GF-D8 (cell line): Measurements from ENCODE around the gene CDC42BPB.

Source experiments
- DNase-seq: peaks from one replicate; lab custom pipeline; 2025; lab: John Stamatoyannopoulos, UW

The CDC42BPB gene, protein sequence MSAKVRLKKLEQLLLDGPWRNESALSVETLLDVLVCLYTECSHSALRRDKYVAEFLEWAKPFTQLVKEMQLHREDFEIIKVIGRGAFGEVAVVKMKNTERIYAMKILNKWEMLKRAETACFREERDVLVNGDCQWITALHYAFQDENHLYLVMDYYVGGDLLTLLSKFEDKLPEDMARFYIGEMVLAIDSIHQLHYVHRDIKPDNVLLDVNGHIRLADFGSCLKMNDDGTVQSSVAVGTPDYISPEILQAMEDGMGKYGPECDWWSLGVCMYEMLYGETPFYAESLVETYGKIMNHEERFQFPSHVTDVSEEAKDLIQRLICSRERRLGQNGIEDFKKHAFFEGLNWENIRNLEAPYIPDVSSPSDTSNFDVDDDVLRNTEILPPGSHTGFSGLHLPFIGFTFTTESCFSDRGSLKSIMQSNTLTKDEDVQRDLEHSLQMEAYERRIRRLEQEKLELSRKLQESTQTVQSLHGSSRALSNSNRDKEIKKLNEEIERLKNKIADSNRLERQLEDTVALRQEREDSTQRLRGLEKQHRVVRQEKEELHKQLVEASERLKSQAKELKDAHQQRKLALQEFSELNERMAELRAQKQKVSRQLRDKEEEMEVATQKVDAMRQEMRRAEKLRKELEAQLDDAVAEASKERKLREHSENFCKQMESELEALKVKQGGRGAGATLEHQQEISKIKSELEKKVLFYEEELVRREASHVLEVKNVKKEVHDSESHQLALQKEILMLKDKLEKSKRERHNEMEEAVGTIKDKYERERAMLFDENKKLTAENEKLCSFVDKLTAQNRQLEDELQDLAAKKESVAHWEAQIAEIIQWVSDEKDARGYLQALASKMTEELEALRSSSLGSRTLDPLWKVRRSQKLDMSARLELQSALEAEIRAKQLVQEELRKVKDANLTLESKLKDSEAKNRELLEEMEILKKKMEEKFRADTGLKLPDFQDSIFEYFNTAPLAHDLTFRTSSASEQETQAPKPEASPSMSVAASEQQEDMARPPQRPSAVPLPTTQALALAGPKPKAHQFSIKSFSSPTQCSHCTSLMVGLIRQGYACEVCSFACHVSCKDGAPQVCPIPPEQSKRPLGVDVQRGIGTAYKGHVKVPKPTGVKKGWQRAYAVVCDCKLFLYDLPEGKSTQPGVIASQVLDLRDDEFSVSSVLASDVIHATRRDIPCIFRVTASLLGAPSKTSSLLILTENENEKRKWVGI (N-terminal part only)

DNA sequence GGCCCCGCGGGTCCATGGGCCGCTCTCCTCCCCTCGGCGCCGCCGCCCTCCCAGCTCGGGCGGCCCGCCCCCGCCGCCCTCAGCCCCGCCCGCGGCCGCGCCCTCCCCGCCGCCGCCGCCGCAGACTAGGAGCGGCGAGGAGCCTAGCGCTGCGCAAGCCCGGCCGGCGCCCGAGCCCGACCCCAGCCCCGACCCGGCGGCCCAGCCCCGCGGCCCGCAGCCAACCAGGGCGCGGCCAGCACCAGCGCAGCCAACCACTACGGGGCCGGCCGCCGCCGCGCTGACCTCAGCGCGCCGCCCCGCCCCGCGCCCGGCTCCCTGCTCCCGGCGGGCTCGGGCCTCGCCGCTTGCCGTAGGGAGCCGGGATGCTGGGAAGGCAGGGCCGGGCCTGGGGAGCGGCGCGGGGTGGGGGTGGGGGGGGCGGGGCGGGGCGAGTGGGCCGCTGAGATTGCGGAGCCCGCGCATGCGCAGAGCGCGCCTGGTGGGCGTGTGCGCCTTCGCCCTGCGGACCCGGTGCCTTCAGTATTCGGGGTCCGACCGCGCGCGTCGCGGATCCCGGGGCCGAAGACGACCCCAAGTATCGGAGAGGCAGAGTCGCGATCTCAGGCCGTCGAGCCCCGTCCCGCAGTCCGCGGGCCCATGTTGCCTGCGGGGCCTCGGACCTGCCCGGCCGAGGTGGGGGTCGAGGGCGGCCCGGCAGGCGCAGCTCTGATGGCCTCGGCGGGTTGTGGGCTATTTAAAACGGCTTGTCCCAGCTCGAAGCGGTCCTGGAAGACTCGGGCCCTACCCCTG is at the start of gene CDC42BPB:
CDC42BPB (minus strand) TSS at position 178 of the 792 bp plus-strand sequence. CDS start 376 bp downstream, outside the sequence.
- DNase-seq = no peak

DNA sequence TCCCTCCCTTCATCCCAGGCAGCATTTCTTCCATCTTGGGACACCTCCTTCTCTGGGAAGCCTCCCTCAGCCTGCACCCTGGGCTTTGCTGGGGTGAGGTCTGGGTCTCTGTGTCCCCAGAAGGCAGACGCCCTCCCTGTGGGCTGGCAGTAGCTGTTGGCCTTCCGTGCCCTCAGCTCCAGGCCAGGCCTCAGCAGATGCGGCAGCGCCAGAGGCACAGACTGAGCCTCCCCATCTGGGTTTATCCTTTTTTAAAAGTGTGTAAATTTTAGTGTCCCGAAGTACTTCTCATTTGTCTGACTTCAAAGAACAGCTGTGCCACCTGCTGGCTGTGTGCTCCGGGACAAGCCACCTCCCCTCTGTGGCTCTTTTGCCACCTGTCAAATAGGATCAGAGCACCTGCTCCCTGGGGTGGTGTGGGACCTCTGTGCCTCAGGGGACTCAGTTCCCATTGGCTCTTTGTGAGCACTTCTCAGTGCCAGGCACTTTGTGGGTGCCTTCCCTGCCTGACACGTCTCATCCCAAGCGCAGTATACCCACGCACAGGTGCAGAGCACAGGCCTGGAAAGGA is 48.3 kb upstream of the CDC42BPB start:
- no peak for DNase-seq

- DNase-seq = no peak
Measured at GRCh38 chr14:103104654-103105452, 47.5 kb upstream of the CDC42BPB start.

DNA sequence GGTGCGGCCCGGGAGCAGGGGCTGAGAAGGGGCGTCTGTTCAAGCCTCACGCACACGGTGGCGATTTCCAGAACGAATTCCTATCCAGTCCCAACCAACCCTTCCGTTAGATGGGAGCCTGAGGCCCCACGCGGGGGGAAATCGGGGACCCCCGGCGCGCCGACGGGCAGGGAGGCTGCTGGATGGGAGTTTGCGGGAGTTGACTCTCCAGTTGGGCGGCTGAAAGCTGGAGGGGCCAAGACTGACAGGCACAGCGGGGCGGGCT is 47.0 kb upstream of the CDC42BPB start:
- no peak for DNase-seq

- no peak for DNase-seq
Measured at GRCh38 chr14:103103461-103104388, 46.4 kb upstream of the CDC42BPB start.

GRCh38 chr14:103102689-103103260 is 45.4 kb upstream of the CDC42BPB start:
- no peak for DNase-seq

- no peak for DNase-seq
Measured at GRCh38 chr14:103101963-103102688, 44.8 kb upstream of the CDC42BPB start.

DNA sequence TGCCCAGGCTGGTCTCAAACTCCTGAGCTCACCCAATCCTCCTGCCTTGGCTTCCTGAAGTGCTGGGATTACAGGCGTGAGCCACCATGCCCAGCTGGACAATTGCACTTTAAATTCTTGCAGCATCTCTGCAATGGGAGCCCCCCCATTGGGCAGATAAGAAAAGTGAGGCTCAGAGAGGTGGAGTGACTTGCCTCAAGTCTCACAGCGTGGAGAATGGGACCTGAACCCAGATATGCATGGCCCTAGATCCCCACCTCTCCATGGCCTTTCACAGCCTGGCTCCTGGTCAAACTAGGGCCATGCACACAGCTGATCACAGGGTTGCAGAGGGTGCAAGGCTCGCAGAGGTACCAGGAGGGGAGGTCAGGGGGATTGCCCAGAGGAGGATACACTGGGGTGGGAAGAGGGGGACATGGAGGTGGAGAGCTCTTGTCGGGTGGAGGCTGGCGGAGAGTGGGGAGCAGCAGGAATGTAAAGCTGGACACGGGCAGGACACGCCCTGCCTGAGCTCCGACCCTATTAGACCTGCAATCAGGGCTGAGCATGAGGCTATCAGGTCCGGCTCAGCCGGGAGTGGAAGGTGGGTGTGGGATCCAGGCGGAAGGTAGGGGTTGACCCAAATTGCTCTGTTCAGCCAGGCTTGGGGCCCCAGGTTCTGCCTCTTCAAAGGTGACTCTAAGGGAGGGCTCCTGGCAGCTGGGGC is 44.1 kb upstream of the CDC42BPB start:
- DNase-seq = no peak

DNA sequence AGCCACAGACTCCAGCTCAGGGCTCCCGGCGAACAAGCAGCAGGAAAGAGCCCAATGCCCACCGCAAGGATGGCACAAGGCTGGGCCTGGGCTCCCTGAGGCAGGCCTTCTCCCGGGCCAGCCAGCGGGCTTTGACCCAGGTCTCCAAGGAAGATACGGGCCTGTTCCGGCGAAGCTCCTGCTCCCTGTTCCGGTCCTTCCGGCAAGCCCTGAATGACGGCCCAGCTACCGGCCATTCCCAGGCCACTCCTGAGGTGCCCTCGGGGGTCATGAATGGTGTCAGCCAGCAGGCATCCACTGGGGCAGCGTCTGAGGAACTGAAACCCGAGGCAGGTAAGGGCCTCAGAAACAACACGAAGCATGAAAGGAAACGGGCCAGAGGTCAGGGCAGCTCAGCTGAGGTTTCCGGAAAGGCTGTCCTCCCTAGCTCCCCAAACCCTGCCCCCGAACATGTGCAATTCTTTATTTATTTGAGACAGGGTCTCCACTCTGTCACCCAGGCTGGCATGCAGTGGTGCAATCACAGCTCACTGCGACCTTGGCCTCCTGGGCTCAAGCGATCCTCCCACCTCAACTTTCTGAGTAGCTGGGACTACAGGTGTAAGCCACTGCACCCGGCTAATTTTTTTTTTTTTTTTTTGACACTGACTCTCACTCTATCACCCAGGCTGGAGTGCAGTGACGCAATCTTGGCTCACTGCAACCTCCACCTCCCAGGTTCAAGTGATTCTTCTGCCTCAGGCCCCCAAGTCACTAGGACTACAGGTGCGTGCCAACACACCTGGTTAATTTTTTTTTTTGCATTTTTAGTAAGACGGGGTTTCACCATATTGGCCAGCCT is 43.2 kb upstream of the CDC42BPB start:
- DNase-seq = no peak

DNA sequence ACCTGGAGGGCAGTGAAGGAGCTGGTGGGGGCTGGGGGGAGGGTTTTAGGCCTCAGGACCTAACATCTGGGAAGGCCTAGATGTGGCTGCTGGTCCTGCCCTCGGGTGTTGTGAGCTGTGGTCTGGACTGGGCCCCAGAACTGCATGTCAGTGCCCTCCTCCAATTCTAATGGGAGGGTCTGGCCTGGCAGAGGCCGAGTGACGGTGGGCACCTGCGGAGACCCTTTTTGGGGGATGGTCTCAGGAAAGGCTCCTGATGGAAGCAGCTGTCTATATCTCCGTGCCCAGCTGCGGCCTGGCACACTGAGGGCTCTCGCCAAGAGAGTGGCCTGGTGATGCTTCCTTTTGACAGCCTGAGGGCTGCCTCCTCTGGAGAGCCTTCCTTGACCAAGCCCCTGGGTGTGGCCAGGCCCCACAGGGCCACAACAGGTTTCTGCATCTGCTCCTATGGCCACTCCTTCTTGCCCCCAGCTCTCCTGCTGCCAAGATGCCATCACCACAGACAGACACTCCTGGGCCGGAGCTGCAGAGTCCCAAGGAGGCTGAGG is 42.5 kb upstream of the CDC42BPB start:
- DNase-seq = no peak

- no peak for DNase-seq
Measured at GRCh38 chr14:103099081-103099732, 41.9 kb upstream of the CDC42BPB start.

DNA sequence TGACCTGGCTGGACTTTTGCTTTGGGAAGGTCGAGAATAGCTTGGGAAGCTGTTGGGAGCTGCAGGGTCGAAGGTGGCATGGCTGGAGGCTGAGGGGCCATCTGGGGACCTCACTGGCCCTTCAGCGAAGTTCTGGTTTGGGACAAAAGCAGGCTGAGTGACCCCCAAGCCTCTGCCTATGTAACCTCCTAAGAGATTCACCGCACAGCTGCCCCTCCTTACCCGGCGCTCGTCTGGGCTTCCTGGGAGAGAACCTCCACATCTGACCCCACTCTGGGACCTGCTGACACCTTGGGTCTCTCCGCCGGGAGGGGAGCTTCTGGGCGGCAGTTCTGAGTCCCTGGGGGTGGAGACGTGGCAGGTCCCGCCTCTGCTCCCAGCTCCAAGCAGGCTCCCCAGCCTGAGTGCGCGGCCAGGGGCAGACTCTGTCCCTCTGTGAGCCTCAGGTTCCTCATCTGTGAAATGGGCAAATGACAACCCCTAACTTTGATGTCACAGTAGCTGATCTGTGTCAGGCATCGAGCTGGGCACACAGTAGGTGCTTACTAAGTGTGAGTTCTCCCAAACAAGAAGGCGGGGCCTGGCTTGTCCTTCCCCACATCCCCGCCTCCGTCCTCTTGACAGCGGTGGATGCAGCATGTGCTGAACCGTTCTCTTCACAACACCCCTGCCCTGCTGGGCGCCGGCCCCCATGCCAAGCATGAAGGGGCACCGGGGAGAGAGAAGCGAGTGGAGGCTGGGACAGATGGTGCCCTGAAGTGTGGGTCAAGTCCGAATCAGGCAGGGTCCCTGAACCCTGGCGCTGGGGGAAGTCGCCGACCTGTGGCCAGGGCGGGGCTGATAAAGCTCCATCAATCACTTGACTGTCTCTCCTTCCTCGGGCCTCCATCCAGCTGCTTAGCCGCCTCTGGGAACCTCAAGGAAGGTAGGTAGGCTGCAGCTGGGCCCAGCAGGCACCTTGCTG is 40.9 kb upstream of the CDC42BPB start:
- no peak for DNase-seq

GRCh38 chr14:103097244-103097993 is 40.1 kb upstream of the CDC42BPB start:
- DNase-seq = no peak

DNA sequence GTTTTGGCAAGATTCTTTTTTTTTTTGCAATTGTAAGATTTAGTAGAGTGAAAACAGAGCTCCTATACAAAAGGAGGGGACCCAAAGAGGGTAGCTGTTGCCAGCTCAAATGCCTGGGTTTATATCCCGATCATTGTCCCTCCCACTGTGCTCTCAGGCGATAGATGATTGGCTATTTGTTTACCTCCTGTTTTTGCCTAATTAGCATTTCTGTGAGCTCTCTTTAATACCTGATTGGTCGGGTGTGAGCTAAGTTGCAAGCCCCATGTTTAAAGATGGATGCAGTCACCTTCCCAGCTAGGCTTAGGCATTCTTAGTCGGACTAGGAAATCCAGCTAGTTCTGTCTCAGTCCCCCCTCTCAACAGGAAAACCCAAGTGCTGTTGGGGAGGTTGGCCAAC is 39.0 kb upstream of the CDC42BPB start:
- no peak for DNase-seq
